ENCODE results near the gene OR1L6.

The OR1L6 gene, protein sequence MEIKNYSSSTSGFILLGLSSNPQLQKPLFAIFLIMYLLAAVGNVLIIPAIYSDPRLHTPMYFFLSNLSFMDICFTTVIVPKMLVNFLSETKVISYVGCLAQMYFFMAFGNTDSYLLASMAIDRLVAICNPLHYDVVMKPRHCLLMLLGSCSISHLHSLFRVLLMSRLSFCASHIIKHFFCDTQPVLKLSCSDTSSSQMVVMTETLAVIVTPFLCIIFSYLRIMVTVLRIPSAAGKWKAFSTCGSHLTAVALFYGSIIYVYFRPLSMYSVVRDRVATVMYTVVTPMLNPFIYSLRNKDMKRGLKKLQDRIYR

GRCh38 chr9:122742003-122742402 is at the start of gene OR1L6:
TSS of gene OR1L6 (plus strand) at chr9:122742303. CDS start at chr9:122749848, 7,545 bp downstream.
- no peak for DNase-seq

DNA sequence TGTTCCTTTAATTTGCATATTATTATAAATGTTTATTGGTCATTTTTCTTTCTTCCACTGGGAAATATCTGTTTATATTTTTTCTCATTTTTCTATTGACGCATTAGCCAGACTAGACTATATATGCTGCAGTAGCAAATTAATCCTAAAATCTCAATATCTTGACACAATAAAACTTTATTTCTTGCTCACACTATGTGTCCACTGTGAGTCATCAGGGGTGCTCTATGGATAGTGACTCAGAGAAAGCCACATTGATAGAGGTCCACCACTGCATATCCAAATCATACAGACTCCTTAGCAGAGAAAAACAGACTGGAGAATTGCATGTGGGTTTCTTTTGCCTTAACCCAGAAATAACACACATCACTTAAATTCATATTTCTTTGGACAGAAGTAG is 46.4 kb upstream of the OR1L6 start:
- no peak for DNase-seq

DNA sequence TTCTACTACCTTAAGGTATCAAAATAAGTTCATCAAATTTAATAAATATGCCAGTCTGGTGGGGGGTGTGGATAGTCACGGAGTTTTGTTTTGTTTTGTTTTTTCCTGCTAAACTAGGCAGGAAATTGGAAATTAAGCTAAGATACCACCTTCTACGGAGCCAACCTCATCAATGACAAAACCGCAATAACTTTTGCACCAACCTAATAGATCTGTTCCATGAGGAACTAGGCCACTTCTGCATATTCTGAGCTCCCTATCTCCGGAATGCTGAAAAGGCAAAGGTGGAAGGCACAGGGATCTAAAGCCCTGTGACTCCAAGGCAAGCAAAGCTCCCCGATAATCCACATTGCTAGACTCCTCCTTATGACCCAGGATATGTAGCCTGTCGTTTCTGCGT is 24.1 kb upstream of the OR1L6 start:
- no peak for DNase-seq

DNA sequence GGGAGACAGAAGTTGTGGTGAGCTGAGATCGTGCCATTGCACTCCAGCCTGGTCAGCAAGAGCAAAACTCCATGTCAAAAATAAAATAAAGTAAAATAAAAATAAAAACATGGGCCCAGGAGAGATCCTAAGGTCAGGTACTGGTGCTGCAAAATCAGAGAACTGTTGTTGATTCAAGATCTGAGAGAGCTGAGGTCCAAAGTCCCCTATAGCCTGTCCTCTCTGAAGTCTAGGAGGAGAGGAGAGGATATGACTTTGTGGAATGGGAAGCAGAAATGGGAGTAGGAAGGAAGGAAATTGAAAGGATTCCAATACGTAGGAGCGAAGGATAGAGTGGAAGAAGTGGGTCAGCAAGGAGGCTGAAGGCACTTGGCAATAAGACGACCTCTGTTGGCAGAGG is 22.9 kb upstream of the OR1L6 start:
- no peak for DNase-seq

GRCh38 chr9:122723690-122724089 is 18.4 kb upstream of the OR1L6 start, which contains the start of gene OR1L4:
TSS of gene OR1L4 (plus strand) at chr9:122723990. CDS start at chr9:122723990, 0 bp downstream.
- DNase-seq, result no peak

- DNase-seq, result no peak
Measured at GRCh38 chr9:122754825-122755224, 12.7 kb downstream of the OR1L6 start.

DNA sequence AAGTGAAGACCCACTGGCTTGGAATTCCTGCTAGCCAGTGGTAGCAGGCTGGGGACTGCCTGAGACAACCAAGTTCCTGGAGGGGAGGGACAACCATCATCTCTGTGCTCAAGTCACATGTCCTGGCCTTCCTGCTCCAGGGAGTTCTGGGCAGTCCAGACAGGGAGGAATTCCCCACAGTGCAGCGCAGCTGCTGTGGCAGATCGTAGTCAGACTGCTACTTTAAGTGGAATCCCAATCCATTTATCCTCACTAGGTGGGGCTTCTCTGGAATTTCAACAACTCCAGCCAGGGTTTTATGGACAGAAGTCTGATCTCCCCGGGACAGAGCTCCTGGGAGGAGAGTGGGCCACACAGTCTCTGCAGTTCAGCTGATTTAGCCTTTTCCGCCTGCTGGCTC is 25.7 kb downstream of the OR1L6 start:
- DNase-seq, result no peak

DNA sequence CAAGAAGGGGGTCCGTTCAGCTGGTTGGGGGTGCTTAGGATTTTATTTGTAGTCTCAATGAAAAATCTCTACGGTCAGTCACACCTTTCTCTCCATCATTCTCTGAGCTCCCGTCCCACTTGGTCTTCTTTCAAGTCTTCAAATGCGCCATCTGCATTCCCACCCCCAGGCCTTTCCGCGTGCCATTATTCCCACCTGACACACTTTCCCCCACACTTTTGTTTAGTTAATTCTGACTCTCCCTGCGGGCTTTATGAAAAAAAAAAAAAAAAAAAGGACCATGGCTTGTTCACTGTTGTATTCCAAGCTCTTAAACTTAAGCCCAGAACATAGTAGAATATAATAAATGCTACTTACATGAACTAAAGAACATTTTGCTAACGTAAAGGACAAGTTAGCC is 34.9 kb downstream of the OR1L6 start:
- no peak for DNase-seq

DNA sequence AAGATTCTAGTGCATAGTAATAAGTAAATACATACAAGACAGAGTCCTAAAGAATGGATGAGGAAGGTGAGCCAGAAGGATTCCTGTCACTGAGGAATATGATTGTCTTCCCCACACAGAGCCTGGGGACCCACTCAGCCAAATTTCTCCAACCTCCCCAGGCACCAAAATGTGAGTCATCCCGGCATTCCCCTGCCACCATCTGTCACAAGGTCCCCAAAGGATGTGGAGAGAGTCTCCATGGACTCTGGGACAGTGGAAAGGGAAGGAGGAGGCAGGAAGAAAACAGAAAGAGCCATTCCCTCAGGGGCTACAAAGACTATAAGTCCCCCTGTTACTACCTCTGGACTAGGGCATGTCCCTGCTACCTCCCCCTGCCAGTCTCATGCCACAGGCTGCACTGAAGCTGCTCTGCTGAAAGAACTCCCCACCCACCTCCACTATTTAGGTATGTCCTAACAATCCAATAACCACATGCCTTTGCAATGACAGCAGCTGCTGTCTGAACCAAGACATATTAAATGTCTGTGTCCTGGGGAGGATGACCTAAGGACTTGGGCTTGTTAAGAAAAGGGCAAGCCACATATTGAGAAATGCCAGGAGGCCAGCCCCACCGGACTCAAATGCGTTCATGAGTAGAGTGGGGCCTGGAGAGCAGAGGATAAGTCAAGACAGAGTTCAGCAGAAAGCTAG is 36.0 kb downstream of the OR1L6 start:
- no peak for DNase-seq

DNA sequence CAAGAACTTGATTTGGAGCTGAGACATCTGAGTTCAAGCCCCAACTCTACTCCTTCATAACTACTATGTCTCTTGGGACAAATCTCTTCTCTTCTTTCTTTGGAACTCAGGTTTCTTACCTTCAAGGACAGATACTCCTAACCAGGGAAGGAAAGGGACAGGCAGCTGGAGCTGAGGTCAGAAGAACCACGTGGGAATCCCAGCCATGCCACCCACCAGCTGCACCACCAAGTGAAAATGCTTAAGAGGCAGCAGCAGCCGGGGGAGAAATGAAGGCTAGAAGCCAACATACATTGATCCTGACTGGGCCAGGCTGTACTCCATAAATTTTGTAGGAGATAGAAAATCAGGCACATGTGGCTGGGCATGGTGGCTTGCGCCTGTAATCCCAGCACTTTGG is 37.1 kb downstream of the OR1L6 start:
- DNase-seq, result no peak

GRCh38 chr9:122780026-122780425 is 37.9 kb downstream of the OR1L6 start:
- no peak for DNase-seq

- no peak for DNase-seq
Measured at GRCh38 chr9:122781671-122782070, 39.6 kb downstream of the OR1L6 start.

DNA sequence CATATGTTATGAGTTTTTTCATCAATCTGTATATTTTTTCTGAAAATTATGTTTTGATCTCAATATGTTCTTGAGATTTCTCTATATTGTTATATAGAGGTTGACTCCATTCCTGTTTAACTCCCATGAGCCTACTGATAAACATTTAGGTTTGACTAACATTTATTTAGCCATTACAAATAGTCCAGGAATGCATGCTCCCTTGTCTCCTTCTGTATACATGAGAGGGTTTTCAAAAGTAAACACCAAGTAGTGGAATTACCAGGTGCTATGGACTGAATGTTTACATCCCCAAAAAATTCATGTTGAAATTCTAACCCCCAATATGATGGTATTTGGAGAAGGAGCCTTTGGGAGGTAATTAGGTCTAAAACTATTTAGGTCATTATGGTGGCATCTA is 43.2 kb downstream of the OR1L6 start:
- no peak for DNase-seq

- DNase-seq, result no peak
Measured at GRCh38 chr9:122786338-122786737, 44.2 kb downstream of the OR1L6 start.

GRCh38 chr9:122788831-122789230 is 46.7 kb downstream of the OR1L6 start, which contains the start of gene OR5C1:
TSS of gene OR5C1 (plus strand) at chr9:122788933. CDS start at chr9:122788933, 0 bp downstream.
- no peak for DNase-seq

- no peak for DNase-seq
Measured at GRCh38 chr9:122789256-122790046, 47.3 kb downstream of the OR1L6 start.

GRCh38 chr9:122791872-122792669 is 50.0 kb downstream of the OR1L6 start:
- DNase-seq, result no peak

DNA sequence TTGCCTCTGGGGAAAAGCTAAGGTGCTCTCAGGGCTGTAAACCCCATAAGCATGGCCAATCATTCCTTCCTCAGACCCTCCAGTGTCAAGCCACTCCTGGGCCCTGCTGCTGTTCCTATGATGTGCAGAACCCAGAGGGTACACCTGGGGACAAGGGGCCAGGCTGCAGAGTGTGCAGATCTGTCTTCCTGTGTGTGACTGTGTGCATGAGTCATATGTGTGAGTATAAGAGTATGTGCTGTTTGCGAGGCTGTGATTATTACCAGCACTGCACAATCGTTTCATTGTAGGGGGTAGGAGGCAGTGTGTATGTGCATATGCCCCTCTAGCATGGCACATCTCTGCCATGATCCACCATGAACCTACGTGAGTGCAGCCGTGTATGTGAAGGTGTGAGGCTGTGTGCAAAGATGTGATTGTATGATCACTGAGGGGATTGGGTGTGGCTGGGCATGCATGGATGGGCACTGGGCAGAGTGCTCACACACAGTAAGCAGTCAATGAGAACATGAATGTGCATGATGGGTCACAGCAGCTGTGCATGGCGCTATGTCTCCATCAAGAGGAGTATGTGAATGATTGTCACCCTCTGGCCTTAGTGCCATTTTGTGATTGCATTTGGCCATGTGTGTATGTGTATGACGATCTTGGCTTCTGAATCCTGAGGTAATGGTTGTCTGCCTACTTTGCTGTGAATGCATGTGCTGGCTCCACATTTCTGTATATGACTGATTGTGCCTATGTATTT is 55.4 kb downstream of the OR1L6 start:
- DNase-seq, result peak in 1 of 3 experiments; percentile 17

Data from NCI-H1417 (cell line).